GM06990 (cell line): ENCODE data around the gene HMX3.

Source experiments
- DNase-seq: peaks from one replicate; pipeline ENCODE4 v3.0.0-alpha.2; 2011; ENCODE audit not compliant: insufficient read length; ENCODE audit errors: extremely low read depth
- H3K27me3 ChIP-seq: replicated peaks from 2 replicates; pipeline ENCODE4 v1.6.0; 2011; ENCODE audit warnings: low read length; ENCODE audit not compliant: control insufficient read depth, insufficient read depth
- H3K36me3 ChIP-seq: 2 replicates; pipeline ENCODE4 v1.5.1; 2011; ENCODE audit warnings: low read length; ENCODE audit not compliant: control insufficient read depth, insufficient read depth
- H3K4me3 ChIP-seq: replicated peaks from 2 replicates; pipeline ENCODE4 v1.5.1; 2011; ENCODE audit warnings: low read depth, mild to moderate bottlenecking, control low read depth, low read length
- CTCF ChIP-seq: IDR thresholded peaks from 2 replicates; pipeline ENCODE4 v1.5.1; 2011; ENCODE audit warnings: low read length, control low read depth, mild to moderate bottlenecking, inconsistent platforms; ENCODE audit not compliant: insufficient read depth, poor library complexity, severe bottlenecking

The HMX3 gene

DNA sequence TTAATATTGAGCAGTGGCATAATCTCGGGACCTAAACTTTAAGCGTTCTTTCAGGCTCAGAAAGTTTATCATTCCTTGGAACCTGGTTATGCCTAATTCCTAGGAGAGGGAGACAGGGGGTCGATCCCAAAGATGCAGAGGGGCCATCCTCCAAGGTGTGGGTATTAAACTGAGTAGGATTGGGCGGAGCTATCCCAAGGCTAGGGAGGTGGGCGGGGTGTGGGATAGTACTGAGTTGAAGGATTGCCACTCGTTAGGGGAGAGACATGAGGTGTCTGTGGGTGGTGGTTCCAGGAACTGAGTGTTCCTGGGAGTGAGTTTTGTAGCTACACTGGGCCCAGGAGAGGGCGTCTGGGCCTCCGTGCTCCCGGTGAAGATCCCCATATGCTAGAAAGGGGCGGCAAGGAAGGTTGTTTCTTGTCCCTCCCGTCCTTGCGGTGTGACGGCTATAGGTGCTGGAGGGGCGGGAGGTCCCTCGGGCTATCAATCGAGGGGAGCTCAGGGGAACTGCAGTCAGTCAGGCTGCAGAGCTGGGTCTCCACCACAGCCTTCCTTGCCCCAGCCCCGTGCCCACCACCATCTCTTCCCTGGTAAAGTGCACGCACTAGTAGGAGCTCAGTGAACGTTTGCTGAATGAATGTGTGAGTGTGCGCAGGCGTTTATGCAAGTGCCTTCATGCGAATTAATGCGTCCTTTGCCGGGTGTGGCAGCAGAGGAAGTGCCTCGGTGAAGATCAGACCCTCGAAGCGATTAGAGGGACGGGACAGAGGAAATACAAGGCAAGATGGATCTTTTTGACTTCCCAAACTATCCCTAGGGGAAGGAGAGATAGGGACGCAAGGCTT lies 9.1 kb downstream of the HMX3 start:
- TF ChIP-seq CTCF: peak; percentile 17
- Histone ChIP-seq H3K4me3 (no peak overlapping the region), H3K27me3 (no peaks in the 10 kb centered on the region; the same call in 1 of the 2 replicates), H3K36me3 (no peaks in the 10 kb centered on the region)
- no peak for DNase-seq

DNA sequence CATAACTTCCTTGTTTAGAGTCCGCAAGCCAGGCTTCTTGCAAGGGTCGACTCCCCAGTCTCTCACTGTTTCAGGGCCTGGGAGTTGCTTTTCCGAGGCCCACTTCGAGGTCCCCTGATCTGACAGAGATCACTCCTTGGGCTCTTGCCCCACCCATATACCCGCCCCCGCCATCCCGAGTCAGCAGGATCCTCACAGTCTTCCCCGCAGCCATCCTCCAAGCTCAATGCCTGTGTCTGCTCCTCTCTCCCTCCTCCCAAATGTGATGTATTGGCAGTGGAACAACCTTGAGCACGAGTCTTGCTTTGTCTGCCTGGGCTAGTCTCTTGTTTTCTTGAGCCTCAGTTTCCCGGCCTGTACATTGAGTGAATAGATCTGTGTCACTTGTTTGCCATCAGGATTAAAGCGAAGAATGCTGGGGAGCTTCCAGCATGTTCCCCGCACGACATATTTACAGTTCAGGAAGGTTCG lies 9.8 kb downstream of the HMX3 start:
- no peak for DNase-seq
- no peak for TF ChIP-seq CTCF
- no peaks in the 10 kb centered on the region for H3K36me3 ChIP-seq
- H3K27me3 ChIP-seq: no peaks in the 10 kb centered on the region; the same call in 1 of the 2 replicates
- no peak overlapping the region for H3K4me3 ChIP-seq

DNA sequence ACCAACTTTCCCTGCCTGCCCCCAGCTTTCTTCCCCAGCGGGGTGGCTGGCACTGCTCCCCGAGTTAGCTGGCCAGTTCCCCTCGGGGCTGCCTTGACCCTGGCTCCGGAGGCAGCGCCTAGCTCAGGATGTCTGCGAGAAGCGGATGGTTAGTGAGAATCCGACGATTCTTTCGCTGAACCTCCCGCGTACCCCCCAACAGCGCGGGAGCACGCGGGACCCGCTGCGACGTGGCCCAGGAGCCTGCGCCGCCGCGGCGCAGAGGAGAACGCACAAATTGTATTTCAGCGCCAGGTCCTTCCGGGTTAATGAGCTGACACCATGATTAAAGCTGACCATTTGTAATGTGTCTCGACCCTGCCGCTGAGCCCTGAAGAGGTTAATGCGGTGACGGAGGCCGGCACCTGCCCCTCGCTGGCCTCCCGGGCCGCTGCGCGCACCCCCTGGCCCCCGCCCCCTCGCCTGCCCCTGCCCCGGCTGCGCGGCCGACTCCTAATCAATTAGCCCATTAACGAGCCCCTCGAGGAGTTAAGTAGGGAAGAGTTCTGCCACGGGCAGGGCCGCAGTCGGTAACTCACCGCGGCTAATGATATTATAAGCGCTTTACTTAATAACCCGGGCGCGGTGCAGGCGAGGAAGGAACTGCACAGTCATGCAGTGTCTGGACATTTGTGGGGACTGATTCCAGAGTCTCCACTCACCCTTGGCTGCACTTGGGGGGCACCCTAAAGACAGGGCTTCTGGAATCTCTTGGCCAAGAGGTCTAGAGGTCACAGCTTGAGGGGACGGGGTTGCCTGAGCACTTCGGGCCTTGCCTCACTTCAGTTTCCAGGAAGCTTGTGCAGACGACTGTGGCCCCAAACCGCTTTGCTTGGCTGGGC lies 10.5 kb downstream of the HMX3 start:
- Histone ChIP-seq H3K36me3 (no peaks in the 10 kb centered on the region), H3K27me3 (no peaks in the 10 kb centered on the region; the same call in 1 of the 2 replicates), H3K4me3 (no peak overlapping the region)
- DNase-seq: no peak
- no peak for TF ChIP-seq CTCF

DNA sequence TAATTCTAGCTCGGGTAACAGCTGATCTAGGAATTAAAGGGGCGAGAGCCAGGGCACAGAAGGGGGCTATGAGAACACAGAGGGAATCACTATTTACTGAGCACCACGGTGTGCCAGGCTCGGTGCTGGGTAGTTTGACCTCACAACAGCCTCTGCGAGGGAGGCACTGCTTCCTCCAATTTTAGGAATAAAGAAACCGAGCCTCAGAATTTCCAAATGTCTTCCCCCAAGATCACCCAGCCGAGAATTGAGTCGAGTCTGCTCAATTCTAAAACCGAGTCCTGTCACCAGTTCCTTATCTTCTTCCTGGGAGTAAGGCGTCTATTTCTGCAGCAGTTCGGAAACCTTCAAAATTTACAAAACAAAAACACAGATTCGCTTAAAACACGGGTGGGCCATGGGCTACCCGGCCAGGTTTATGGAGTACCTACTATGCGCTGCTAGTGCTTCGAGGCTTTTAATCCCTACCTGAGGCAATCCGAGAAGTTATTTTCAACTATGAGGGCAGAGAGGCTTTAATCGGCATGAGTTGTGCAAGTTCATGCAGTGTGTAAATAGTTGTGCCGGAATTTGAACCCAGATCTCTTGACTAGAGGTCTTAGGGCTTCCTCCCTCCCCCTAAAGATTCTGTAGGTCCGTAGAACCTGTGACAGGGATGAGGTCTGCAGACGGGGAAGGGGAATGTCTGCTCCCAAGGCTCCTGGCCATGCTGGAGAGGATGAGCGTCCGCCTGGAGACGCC lies 11.3 kb downstream of the HMX3 start:
- no peaks in the 10 kb centered on the region; the same call in 1 of the 2 replicates for H3K27me3 ChIP-seq
- no peaks in the 10 kb centered on the region for H3K36me3 ChIP-seq
- no peak for DNase-seq
- TF ChIP-seq CTCF: no peak
- H3K4me3 ChIP-seq: peak overlapping the region; percentile 75

GRCh38 chr10:123147635-123148413 lies 12.1 kb downstream of the HMX3 start, which contains the start of gene HMX2:
Gene HMX2 (plus strand): TSS chr10:123148136. CDS start chr10:123148379, 243 bp downstream.
- DNase-seq: peak; percentile 89
- TF ChIP-seq CTCF: peak; percentile 18
- no peaks in the 10 kb centered on the region; the same call in 1 of the 2 replicates for H3K27me3 ChIP-seq
- H3K36me3 ChIP-seq: no peaks in the 10 kb centered on the region
- peak within 1 kb of the TSS; percentile 75 for H3K4me3 ChIP-seq
